SKM-1 treated with dmso at 0.1 percent for 144 hours (cell line): ENCODE results near the gene SCGN.
A peak's percentile ranks its signal among the peaks of the same experiment; 100 is the strongest.

Experiments used
- DNase-seq: peaks from one replicate; lab custom pipeline; 2025; ENCODE audit not compliant: unreplicated experiment; lab: John Stamatoyannopoulos, UW

The SCGN gene

GRCh38 chr6:25652007-25652515 lies at the start of gene SCGN:
TSS of gene SCGN (plus strand) at chr6:25652215. CDS start at chr6:25652404, 189 bp downstream.
- no peak for DNase-seq

GRCh38 chr6:25602674-25602982 lies 49.4 kb upstream of the SCGN start:
- no peak for DNase-seq

GRCh38 chr6:25603251-25603650 lies 48.8 kb upstream of the SCGN start:
- no peak for DNase-seq

GRCh38 chr6:25606151-25606550 lies 45.9 kb upstream of the SCGN start:
- no peak for DNase-seq

GRCh38 chr6:25608558-25609174 lies 43.3 kb upstream of the SCGN start:
- DNase-seq: no peak

GRCh38 chr6:25612666-25613065 lies 39.3 kb upstream of the SCGN start:
- no peak for DNase-seq

GRCh38 chr6:25613415-25613814 lies 38.6 kb upstream of the SCGN start:
- no peak for DNase-seq

GRCh38 chr6:25614052-25614451 lies 38.0 kb upstream of the SCGN start:
- no peak for DNase-seq

- DNase-seq: no peak
Measured at GRCh38 chr6:25615471-25615870, 36.5 kb upstream of the SCGN start.

- no peak for DNase-seq
Measured at GRCh38 chr6:25617997-25618396, 34.0 kb upstream of the SCGN start.

GRCh38 chr6:25619217-25619616 lies 32.8 kb upstream of the SCGN start:
- no peak for DNase-seq

- DNase-seq: no peak
Measured at GRCh38 chr6:25620391-25620790, 31.6 kb upstream of the SCGN start.

GRCh38 chr6:25623065-25623464 lies 28.9 kb upstream of the SCGN start:
- no peak for DNase-seq

GRCh38 chr6:25623879-25624278 lies 28.1 kb upstream of the SCGN start:
- no peak for DNase-seq

GRCh38 chr6:25627001-25627400 lies 25.0 kb upstream of the SCGN start:
- no peak for DNase-seq

- DNase-seq: no peak
Measured at GRCh38 chr6:25628471-25629197, 23.4 kb upstream of the SCGN start.

GRCh38 chr6:25629198-25629576 lies 22.8 kb upstream of the SCGN start:
- DNase-seq: no peak

GRCh38 chr6:25630508-25631278 lies 21.3 kb upstream of the SCGN start:
- no peak for DNase-seq

- no peak for DNase-seq
Measured at GRCh38 chr6:25635886-25636317, 16.1 kb upstream of the SCGN start.

- peak; percentile 18 for DNase-seq
Measured at GRCh38 chr6:25637211-25637610, 14.8 kb upstream of the SCGN start.

- DNase-seq: no peak
Measured at GRCh38 chr6:25637960-25638434, 14.0 kb upstream of the SCGN start.

GRCh38 chr6:25639653-25640052 lies 12.4 kb upstream of the SCGN start:
- no peak for DNase-seq
